NCI-H460 (cell line): ENCODE data around the gene KRTAP5-7. TPM values are rescaled to one million over a fixed set of nuclear protein-coding genes. Genes with fewer than 3 reads are reported as not detected.
"Not testable (repeated sequence)": the region's sequence is repeated elsewhere in the genome, so short reads cannot be mapped to it uniquely, and the experiment has no call there.

Experiments
- DNase-seq: peaks from one replicate; pipeline ENCODE4 v3.0.0-alpha.2; 2016; ENCODE audit warnings: low read depth; ENCODE audit errors: extremely low read depth
- total RNA-seq: library from RNA; depleted of rRNA; stranded (reverse); fragments of >200 nt; shearing (Covaris generic); gene quantifications from 2 replicates; pipeline ENCODE4 v1.2.3, GENCODE V29; 2014

Gene KRTAP5-7
- total RNA-seq, 1 experiment from 2014 or later = not detected

GRCh38 chr11:71530602-71531001 is 3.5 kb downstream of the KRTAP5-7 start:
- DNase-seq = no peak

- no peak for DNase-seq
Measured at GRCh38 chr11:71532036-71532610, 5.1 kb downstream of the KRTAP5-7 start.

- DNase-seq = not testable (repeated sequence)
Measured at GRCh38 chr11:71534711-71535608, 7.9 kb downstream of the KRTAP5-7 start.

GRCh38 chr11:71535825-71536224 is 8.8 kb downstream of the KRTAP5-7 start:
- DNase-seq = no peak

- DNase-seq = no peak
Measured at GRCh38 chr11:71537537-71537936, 10.5 kb downstream of the KRTAP5-7 start.

- not testable (repeated sequence) for DNase-seq
Measured at GRCh38 chr11:71537977-71538665, 11.1 kb downstream of the KRTAP5-7 start, which contains the start of gene KRTAP5-8. TSS of gene KRTAP5-8 (plus strand) at chr11:71538025. CDS start at chr11:71538056, 31 bp downstream.

GRCh38 chr11:71538666-71538990 is 11.6 kb downstream of the KRTAP5-7 start:
- no peak for DNase-seq

- no peak for DNase-seq
Measured at GRCh38 chr11:71539017-71539416, 11.9 kb downstream of the KRTAP5-7 start.

- DNase-seq = not testable (repeated sequence)
Measured at GRCh38 chr11:71539971-71540370, 12.9 kb downstream of the KRTAP5-7 start.

GRCh38 chr11:71540521-71541304 is 13.6 kb downstream of the KRTAP5-7 start:
- not testable (repeated sequence) for DNase-seq

- DNase-seq = no peak
Measured at GRCh38 chr11:71542382-71542781, 15.3 kb downstream of the KRTAP5-7 start.

- DNase-seq = no peak
Measured at GRCh38 chr11:71542879-71543777, 16.1 kb downstream of the KRTAP5-7 start.

GRCh38 chr11:71543866-71544265 is 16.8 kb downstream of the KRTAP5-7 start:
- no peak for DNase-seq

- DNase-seq = no peak
Measured at GRCh38 chr11:71544525-71545214, 17.6 kb downstream of the KRTAP5-7 start.

GRCh38 chr11:71545405-71545966 is 18.4 kb downstream of the KRTAP5-7 start:
- DNase-seq = no peak

GRCh38 chr11:71548120-71548519 is 21.1 kb downstream of the KRTAP5-7 start, which contains the start of gene KRTAP5-9:
TSS of gene KRTAP5-9 (plus strand) at chr11:71548420. CDS start at chr11:71548658, 238 bp downstream.
- no peak for DNase-seq

GRCh38 chr11:71548716-71549151 is 21.7 kb downstream of the KRTAP5-7 start:
- no peak for DNase-seq

- DNase-seq = no peak
Measured at GRCh38 chr11:71551711-71552110, 24.6 kb downstream of the KRTAP5-7 start.
